Gastrocnemius medialis (tissue), 4 donors: ENCODE results near the gene NUBP2. TPM values are rescaled to one million over a fixed set of nuclear protein-coding genes. Genes with fewer than 3 reads are reported as not detected.

Source experiments
- ATAC-seq, 2 donors: fragments of 150-250 bp; one replicate each; pipeline ENCODE4 v1.9.1; 2016
- DNase-seq, 2 donors: peaks; one replicate each; pipeline ENCODE4 v3.0.0-alpha.2; 2019
- H3K27ac ChIP-seq, 4 donors: fragments of 200-600 bp; sonication (generic); 1 replicate in 1 of 4; 2 replicates in 3 of 4; pipeline ENCODE4 v1.5.1; 2016 to 2018; ENCODE audit warnings: mild to moderate bottlenecking in 2 of 4, moderate library complexity in 1 of 4
- H3K27me3 ChIP-seq, 3 donors: fragments of 200-600 bp; sonication (generic) in 2 of 3; 1 replicate in 1 of 3; 2 replicates in 2 of 3; pipeline versions ENCODE4 v1.5.1 to v1.6.0; 2016 to 2019; ENCODE audit warnings: mild to moderate bottlenecking in 1 of 3, moderate library complexity in 1 of 3
- H3K36me3 ChIP-seq, 2 donors: fragments of 200-600 bp; sonication (generic) in 1 of 2; one replicate each; pipeline ENCODE4 v1.5.1; 2017 to 2018
- H3K4me1 ChIP-seq, 2 donors: fragments of 200-600 bp; sonication (generic) in 1 of 2; one replicate each; pipeline ENCODE4 v1.5.1; 2016 to 2017; ENCODE audit warnings: mild to moderate bottlenecking in 2 of 2
- H3K4me3 ChIP-seq, 4 donors: fragments of 200-600 bp; sonication (generic) in 3 of 4; 1 replicate in 1 of 4; 2 replicates in 3 of 4; pipeline ENCODE4 v1.5.1; 2016 to 2019; ENCODE audit warnings: mild to moderate bottlenecking in 2 of 4
- H3K9me3 ChIP-seq, 3 donors: fragments of 200-600 bp; sonication (generic) in 2 of 3; 1 replicate in 1 of 3; 2 replicates in 2 of 3; pipeline ENCODE4 v1.5.1; 2016 to 2019
- CTCF ChIP-seq, 5 experiments: fragments of 450-650 bp in 3 of 5; fragments of 200-600 bp in 2 of 5; sonication (generic) in 2 of 5; IDR thresholded peaks in 4 of 5; conservative IDR thresholded peaks in 1 of 5; 1 replicate in 4 of 5; 2 replicates in 1 of 5; pipeline ENCODE4 v1.5.1; 2016 to 2019; ENCODE audit warnings: antibody characterized with exemption in 5 of 5, mild to moderate bottlenecking in 3 of 5, moderate library complexity in 3 of 5
- POLR2A ChIP-seq, 2 donors: fragments of 450-650 bp; IDR thresholded peaks; one replicate each; pipeline ENCODE4 v1.6.1; 2017; ENCODE audit warnings: antibody characterized with exemption in 2 of 2, mild to moderate bottlenecking in 2 of 2, moderate library complexity in 2 of 2
- in situ Hi-C, 4 donors: fragments of 200-750 bp; cut with MboI; loops; one replicate each; pipeline versions ENCODE4 v1.15.0 to v1.8.0; 2017; ENCODE audit warnings: low sequenced_read_pairs in 4 of 4
- intact Hi-C: fragments of 100-400 bp; cut with DNase I; formaldehyde crosslinking; loops from one replicate; pipeline ENCODE4 v1.15.1; 2023; ENCODE audit warnings: low total_unique reads
- total RNA-seq, 4 donors: library from RNA; depleted of rRNA; stranded (reverse); fragments of >200 nt; gene quantifications; one replicate each; pipeline versions ENCODE4 v1.1.0 to v1.2.3, GENCODE V29; 2016

Gene NUBP2
- total RNA-seq, 4 donors from 2014 or later: 77.3 to 163 (median 80.7) TPM

DNA sequence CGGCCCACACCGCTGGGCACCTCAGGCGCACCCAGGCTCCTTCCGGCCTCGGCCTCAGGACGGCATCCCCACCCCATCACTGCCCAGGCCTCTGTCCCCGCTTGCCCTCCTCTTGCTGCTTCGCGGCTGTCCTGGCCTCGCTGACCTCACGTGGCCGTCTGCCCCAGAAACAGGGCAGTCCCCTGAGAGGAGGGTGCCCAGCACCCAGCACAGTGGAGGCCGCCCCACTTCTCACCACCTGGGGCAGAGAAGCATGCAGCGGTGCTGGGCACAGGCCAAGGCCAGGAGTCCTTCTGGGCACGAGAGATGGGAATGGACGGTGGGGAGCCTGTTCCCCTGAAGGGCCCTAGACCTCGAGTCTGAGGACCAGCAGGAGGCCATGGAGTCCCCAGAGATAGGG is 35.0 kb downstream of the NUBP2 start:
- no peak for ATAC-seq
- Histone ChIP-seq H3K4me3 (no peak overlapping the region), H3K9me3 (no peaks in the 10 kb centered on the region), H3K36me3 (peaks cover 0 to 57% of the 10 kb centered on the region in 2 donors), H3K27me3 (no peaks in the 10 kb centered on the region), H3K4me1 (no peaks in the 10 kb centered on the region), H3K27ac (no peak overlapping the region)
- DNase-seq: no peak
- no peak for TF ChIP-seq POLR2A (IDR thresholded peaks at IDR 0.05)
- TF ChIP-seq CTCF (IDR thresholded peaks at IDR 0.05 in 4 of 5, conservative IDR thresholded peaks at IDR 0.05 in 1 of 5): no peak
- intact Hi-C loops (no loop called here), in situ Hi-C loops (no loop called here)

GRCh38 chr16:1818204-1818872 is 35.6 kb downstream of the NUBP2 start:
- peaks cover 0 to 57% of the 10 kb centered on the region in 2 donors for H3K36me3 ChIP-seq
- TF ChIP-seq CTCF (IDR thresholded peaks at IDR 0.05 in 4 of 5, conservative IDR thresholded peaks at IDR 0.05 in 1 of 5) (no peak), POLR2A (IDR thresholded peaks at IDR 0.05) (no peak)
- peaks cover under 1 to 4% of the 10 kb centered on the region in 2 donors for H3K4me1 ChIP-seq
- H3K27ac ChIP-seq: no peak overlapping the region
- intact Hi-C loops (no loop called here), in situ Hi-C loops (no loop called here)
- no peak for ATAC-seq
- no peaks in the 10 kb centered on the region for H3K9me3 ChIP-seq
- no peak overlapping the region for H3K4me3 ChIP-seq
- DNase-seq: no peak
- H3K27me3 ChIP-seq: no peaks in the 10 kb centered on the region

DNA sequence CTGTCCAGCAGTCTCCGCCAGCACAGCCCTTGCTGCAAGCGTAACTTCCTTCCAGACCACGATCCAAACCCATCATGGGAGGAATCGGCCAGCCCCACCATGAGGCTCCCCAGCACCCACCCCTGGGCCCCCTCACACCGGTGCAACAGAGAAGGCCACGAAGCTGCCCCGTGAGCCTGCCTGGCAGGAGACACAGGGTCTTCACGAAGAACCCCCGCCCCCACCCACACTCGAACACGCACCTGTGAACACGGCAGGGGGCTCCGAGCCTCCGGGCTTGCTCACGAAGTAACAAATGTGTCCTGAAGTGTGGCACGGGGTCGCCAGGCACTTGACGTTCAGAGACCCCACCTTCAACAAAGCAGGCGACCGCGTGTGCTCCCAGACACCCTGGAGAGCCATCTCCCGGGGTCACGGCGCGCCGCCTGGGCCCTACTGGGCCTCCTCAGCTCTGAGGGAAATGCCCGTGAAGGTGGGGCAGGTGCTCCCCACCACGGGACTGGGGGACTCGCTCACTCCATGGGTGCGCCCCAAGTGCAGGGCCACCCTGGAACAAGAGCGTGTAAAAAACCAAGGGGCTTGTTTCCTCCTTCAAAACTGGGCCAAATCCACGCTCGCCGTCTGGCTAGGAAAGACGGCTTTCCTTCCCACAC is 36.2 kb downstream of the NUBP2 start:
- intact Hi-C loops (no loop called here), in situ Hi-C loops (no loop called here)
- no peak overlapping the region for H3K4me3 ChIP-seq
- peaks cover 7 to 10% of the 10 kb centered on the region in 2 donors for H3K4me1 ChIP-seq
- H3K9me3 ChIP-seq: no peaks in the 10 kb centered on the region
- peaks cover 0 to 57% of the 10 kb centered on the region in 2 donors for H3K36me3 ChIP-seq
- no peaks in the 10 kb centered on the region for H3K27me3 ChIP-seq
- ATAC-seq (no peak), DNase-seq (no peak)
- H3K27ac ChIP-seq: no peak overlapping the region
- no peak for TF ChIP-seq CTCF (IDR thresholded peaks at IDR 0.05 in 4 of 5, conservative IDR thresholded peaks at IDR 0.05 in 1 of 5)
- no peak for TF ChIP-seq POLR2A (IDR thresholded peaks at IDR 0.05)

DNA sequence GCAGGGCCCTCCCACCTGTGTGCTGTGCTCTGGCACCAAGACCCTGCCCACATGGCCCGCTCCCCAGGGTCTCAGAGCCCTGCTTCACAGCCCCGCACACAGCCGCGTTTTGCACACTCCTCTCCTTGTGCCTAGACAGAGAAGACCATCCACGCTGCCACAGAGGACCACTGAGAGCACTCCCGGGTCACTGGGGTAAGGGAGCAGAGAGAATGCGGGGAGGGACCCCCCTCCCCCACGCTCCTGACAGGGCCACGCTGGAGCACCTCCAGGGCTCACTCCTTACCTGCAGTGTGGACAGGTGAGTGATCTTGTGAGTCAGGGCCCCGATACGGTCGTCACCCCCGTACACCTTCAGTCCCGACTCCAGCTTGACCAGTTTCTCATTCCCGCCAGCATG is 36.9 kb downstream of the NUBP2 start:
- peaks cover 13 to 16% of the 10 kb centered on the region in 2 donors for H3K4me1 ChIP-seq
- DNase-seq (no peak), ATAC-seq (no peak)
- in situ Hi-C loops (no loop called here), intact Hi-C loops (no loop called here)
- H3K36me3 ChIP-seq: peaks cover 0 to 57% of the 10 kb centered on the region in 2 donors
- H3K9me3 ChIP-seq: no peaks in the 10 kb centered on the region
- H3K27ac ChIP-seq: no peak overlapping the region
- TF ChIP-seq POLR2A (IDR thresholded peaks at IDR 0.05): no peak
- no peak for TF ChIP-seq CTCF (IDR thresholded peaks at IDR 0.05 in 4 of 5, conservative IDR thresholded peaks at IDR 0.05 in 1 of 5)
- H3K4me3 ChIP-seq: no peak overlapping the region
- H3K27me3 ChIP-seq: no peaks in the 10 kb centered on the region
